Hepatic stellate cell (primary cell): ENCODE results near the gene AADAT.
A peak's percentile ranks its signal among the peaks of the same experiment; 100 is the strongest.
"Not testable (repeated sequence)": the region's sequence is repeated elsewhere in the genome, so short reads cannot be mapped to it uniquely, and the experiment has no call there.

Source experiments
- DNase-seq: peaks from one replicate; pipeline ENCODE4 v3.0.0; 2011; ENCODE audit warnings: low spot score

Gene AADAT

GRCh38 chr4:170089668-170090351 lies at the start of gene AADAT:
Gene AADAT, minus strand, starts transcription at chr4:170089956. Its CDS starts 266 bp downstream, at chr4:170089690.
- DNase-seq: peak; percentile 89

GRCh38 chr4:170138580-170139194 lies 48.9 kb upstream of the AADAT start:
- DNase-seq: peak; percentile 48

- no peak for DNase-seq
Observed at GRCh38 chr4:170137927-170138326, 48.2 kb upstream of the AADAT start.

DNA sequence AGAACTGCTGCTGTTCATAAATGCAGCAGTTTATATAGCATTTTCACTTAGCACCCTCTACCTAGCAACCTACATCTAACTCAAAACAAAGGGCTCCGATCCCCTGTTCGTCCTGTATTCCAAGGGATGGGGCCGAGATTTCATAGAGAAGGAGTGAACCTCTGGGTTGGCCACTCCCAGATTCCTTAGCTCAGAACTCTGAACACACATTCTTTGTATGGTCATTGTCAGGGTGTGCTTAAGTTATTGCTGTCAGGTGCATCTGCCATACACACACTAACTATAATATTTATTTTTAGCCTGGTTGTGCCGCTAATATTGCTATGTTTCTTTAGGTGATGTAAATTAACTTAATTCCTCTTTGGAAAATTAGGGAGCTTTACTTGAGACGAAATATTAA lies 47.7 kb upstream of the AADAT start:
- no peak for DNase-seq

GRCh38 chr4:170134821-170135220 lies 45.1 kb upstream of the AADAT start:
- no peak for DNase-seq

DNA sequence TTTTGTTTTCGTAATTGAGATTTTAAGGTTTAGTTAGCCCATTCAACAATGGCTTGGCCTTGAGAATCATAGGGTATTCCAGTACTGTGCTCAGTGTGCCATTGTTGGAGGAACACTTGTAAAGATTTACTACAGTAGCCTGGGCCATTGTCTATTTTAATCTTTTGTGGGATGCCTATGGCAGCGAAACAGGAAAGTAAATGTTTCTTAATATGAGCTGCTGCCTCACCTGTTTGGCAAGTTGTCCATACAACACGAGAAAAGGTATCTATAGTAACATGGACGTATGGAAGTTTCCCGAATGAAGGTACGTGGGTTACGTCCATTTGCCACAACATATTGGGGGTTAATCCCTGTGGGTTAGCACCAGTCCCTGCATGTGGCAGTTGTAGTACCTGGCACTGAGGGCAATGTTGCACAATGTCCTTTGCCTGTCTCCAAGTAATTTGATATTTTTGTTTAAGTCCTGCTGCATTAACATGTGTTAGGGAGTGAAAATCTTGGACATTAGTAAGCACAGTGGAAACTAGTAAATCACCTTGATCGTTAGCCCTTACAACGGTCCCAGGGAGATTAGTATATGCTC lies 38.6 kb upstream of the AADAT start:
- no peak for DNase-seq

GRCh38 chr4:170127758-170128157 lies 38.0 kb upstream of the AADAT start:
- no peak for DNase-seq

GRCh38 chr4:170124406-170124805 lies 34.6 kb upstream of the AADAT start:
- no peak for DNase-seq

GRCh38 chr4:170122252-170122651 lies 32.5 kb upstream of the AADAT start:
- DNase-seq: no peak

DNA sequence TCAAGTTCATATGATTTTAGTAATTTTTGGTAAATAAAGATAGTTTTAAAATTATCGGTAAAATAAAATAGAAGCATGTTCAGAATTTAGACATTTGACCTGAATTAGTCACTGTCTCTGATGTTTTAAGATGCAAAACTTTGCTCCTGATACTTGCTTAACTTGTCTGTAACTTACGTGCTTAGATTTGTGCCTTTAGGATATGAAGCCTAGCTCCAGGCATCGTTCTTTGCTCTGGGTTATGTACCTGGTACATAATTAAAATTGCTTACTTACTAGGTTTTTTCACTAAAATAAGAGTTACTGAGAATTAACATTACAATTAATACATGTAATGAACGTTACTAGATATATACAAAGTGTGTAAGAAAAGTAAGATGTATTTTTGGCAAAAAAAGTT lies 24.9 kb upstream of the AADAT start:
- no peak for DNase-seq

- DNase-seq: not testable (repeated sequence)
Observed at GRCh38 chr4:170114183-170114582, 24.4 kb upstream of the AADAT start.

GRCh38 chr4:170111546-170111945 lies 21.8 kb upstream of the AADAT start:
- DNase-seq: no peak

DNA sequence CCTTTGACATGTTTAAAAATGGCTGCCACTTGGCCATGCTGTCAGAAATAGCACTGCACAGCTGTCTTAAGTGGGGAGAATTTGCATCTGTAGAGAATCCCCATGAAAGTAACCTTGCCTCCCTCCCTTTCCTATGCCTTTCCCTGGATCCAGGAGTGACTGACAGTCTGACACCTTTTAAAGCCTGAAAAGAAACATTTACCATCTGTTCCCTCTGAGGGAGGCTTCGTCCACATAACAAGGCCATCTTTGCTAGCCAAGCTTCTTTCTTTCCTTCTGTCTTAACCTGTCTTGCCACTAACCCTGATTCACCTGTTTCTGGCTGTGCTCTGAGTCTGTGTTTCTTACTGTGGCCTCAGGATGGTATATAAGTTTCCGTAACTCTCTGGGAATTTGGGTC lies 21.3 kb upstream of the AADAT start:
- DNase-seq: no peak

DNA sequence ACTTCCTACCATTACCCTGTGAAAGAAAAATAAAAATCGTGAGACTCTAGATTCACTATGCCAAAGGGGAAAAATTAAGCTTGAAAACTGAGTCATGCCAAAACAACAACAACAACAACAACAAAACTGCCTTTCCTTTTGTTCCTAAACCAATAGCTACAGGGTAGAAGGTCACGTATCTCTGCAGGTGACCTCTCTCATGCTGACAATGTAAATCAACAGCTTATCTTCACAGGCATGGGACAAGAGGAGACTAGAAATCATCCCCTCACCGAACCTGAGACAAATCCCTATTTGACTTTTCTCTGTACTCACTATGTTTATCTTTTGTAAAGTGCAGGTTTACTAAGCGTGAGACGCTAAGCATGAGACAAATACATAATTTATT lies 20.5 kb upstream of the AADAT start:
- DNase-seq: no peak

DNA sequence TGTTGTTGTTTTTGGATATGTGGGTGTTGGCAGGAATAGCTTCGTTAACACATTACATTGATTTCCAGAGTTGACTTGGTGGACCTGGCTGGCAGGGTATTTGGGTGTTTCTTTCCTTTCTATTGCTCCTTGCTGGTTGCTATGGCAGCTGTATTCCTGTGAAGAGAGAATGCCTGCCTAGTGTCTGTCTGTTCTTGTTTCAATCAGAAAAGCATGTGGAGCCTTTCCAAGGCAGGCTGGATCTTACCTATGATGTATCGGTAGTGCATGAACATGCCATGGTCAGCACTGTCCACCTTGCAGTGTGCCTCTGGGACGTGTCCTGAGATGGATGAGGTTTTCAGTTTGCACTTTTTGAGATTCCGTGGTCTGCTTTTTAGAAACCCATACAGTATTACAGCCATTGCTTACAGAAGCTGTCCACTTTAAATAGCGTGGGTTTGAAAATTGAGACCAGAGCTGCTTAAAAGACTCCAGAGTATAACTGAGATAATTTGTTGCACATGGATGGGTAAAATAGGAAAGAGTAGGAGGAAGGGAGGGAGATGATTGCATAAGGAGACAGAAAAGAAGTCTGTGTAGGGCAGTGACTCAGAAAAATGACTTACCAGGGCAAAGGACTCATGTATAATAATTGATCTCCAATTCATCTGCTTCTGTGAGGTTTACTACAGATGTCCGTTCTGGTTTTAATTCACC lies 20.0 kb upstream of the AADAT start:
- DNase-seq: no peak

- no peak for DNase-seq
Observed at GRCh38 chr4:170106900-170107299, 17.1 kb upstream of the AADAT start.

GRCh38 chr4:170102426-170102825 lies 12.7 kb upstream of the AADAT start:
- DNase-seq: no peak

DNA sequence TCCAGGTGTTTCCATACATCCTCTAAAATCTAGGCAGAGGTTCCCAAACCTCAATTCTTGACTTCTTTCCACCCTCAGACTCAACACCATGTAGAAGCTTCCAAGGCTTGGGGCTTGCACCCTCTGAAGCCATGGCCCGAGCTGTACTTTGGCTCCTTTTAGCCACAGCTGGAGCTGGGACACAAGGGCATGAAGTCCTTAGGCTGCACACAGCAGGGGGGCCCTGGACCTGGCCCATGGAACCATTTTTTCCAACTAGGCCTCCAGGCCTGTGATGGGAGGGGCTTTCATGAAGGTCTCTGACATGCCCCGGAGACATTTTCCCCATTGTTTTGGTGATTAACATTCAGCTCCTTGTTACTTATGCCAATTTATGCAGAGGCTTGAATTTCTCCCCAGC lies 8.4 kb upstream of the AADAT start:
- DNase-seq: not testable (repeated sequence)

- no peak for DNase-seq
Observed at GRCh38 chr4:170097681-170098080, 7.9 kb upstream of the AADAT start.

DNA sequence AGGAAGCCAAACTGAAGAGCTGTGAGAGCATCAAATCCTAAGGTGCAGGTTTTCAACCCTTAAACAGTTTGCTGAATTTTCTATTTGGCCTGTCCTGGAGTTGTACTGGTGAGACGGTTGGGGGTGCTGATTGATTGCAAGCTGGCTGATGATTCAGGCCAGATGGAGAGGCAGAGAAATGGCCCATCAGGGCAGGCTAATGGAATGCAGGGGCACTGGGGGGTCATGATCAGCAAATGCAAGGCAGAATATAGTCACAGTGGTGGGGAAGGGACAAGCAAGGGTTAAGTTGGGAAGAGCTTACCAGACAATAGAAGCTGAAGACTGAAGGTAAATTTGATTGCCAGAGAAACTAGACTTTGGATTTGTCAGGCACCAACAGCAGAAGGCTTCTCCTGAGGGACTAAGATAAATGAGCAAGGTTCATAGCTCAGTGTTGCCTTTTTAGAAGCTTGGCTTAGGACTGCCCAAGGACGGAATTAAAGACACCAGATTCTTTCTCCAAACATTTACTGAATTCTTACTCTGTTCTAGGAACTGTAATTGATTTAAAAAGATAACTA lies 4.3 kb upstream of the AADAT start:
- no peak for DNase-seq

DNA sequence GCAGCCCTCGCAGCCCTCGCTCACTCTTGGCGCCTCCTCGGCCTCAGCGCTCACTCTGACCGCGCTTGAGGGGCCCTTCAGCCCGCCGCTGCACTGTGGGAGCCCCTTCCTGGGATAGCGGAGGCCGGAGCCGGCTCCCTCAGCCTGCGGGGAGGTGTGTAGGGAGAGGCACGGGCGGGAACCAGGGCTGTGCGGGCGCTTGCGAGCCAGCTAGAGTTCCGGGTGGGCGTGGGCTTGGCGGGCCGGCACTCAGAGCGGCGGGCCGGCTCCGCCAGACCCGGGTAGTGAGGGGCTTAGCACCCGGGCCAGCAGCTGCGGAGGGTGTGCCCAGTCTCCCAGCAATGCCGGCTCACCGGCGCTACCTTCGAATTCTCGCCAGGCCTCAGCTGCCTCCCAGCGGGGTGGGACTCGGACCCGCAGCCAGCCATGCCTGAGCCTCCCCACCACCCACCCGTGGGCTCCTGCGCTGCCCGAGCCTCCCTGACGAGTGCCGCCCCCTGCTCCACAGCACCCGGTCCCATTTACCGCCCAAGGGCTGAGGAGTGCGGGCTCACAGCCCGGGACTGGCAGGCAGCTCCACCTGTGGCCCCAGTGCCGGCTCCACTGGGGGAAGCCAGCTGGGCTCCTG lies 1.4 kb upstream of the AADAT start:
- no peak for DNase-seq

DNA sequence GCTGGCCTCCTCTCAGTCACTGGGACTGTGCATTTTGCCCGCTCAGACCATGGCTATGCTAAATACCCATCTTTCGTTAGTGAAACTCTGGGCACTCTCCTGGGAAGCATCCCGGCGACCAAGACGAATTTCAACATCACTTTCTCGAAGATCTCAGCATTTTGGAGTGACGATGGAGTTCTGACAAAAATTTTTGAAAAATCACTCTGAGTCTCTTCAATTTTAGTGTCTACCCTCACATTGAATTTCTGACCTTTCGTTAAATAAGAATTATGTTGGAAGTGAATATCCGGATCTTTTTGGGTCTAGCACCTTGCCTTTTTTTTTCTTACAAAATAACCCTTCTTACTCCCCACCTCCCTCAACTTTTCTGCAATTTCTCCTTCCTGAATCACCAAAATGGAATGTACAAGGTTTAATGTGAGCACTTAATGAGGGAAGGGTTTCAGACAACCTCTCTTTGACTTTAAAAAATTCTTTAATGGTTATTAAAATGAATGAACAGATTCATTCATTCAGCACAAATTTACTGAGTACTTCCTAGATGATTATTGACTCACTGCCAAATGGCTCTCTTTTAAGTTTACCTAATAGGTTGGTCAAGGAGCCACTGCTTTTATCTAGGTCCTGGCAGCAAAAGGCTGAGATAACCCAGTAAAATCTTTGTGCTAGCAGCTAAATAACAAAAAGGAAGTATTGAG lies 746 bp upstream of the AADAT start:
- DNase-seq: peak; percentile 8
